ENCODE data around the gene SSUH2.

- no peak for TF ChIP-seq CTCF (IDR thresholded peaks at IDR 0.05; ENCODE audit: poor library complexity)
- TF ChIP-seq EZH2phosphoT487 (IDR thresholded peaks at IDR 0.05; ENCODE audit: low read depth, severe bottlenecking, unreplicated experiment) = no peak
These were observed 14.0 kb upstream of the SSUH2 start for GRCh38 chr3:8658306-8659212.
